SH-SY5Y (cell line): ENCODE data around the gene RNF26.

ENCODE experiments used
- GATA2 ChIP-seq: IDR thresholded peaks from 2 replicates; pipeline ENCODE4 v1.6.1; 2011; ENCODE audit warnings: mild to moderate bottlenecking, low read depth, low read length
- GATA3 ChIP-seq: IDR thresholded peaks from 2 replicates; pipeline ENCODE4 v1.6.1; 2011; ENCODE audit warnings: low read depth, mild to moderate bottlenecking, low read length, moderate library complexity

Gene RNF26

GRCh38 chr11:119373921-119374631, 39.7 kb downstream of the RNF26 start:
- TF ChIP-seq GATA3 (no peak), GATA2 (no peak)

GRCh38 chr11:119374632-119375336, 40.5 kb downstream of the RNF26 start:
- no peak; the same call in 1 of the 2 replicates for TF ChIP-seq GATA3
- TF ChIP-seq GATA2: peak; percentile 98

- TF ChIP-seq GATA2: no peak
- no peak for TF ChIP-seq GATA3
These were observed 41.2 kb downstream of the RNF26 start for GRCh38 chr11:119375337-119376196.

DNA sequence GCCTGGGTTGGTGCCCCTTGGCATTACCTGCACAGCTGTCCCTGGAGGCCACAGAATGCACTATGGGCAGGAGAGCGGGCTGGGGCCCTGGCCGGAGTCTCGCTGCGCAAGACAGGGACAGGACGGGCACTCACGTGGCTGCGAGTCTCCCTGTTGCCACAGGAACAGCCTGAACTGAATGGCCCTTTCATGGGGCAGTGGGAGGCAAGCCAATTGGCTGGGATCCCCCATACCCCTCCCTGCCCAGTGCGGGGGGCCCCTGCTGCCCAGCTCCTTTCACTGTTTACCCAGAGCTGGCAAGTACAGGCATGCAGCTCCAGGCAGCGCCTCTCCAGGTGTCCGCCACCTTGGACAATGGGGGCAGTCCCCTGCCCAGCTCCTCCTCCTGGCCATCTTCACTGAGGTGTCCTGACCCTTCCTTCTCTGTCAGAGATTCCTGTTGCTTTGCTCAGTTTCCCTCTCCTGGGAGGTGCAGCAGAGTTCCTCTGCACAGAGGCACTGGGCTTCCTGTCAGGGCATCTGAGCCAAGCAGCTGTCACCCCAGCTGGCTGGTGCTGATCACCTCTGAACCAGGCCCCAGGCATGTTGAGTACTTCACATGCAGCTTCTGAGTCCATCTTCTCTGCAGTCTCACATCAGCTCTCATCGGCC, 42.0 kb downstream of the RNF26 start:
- TF ChIP-seq GATA2 (no peak), GATA3 (no peak)

DNA sequence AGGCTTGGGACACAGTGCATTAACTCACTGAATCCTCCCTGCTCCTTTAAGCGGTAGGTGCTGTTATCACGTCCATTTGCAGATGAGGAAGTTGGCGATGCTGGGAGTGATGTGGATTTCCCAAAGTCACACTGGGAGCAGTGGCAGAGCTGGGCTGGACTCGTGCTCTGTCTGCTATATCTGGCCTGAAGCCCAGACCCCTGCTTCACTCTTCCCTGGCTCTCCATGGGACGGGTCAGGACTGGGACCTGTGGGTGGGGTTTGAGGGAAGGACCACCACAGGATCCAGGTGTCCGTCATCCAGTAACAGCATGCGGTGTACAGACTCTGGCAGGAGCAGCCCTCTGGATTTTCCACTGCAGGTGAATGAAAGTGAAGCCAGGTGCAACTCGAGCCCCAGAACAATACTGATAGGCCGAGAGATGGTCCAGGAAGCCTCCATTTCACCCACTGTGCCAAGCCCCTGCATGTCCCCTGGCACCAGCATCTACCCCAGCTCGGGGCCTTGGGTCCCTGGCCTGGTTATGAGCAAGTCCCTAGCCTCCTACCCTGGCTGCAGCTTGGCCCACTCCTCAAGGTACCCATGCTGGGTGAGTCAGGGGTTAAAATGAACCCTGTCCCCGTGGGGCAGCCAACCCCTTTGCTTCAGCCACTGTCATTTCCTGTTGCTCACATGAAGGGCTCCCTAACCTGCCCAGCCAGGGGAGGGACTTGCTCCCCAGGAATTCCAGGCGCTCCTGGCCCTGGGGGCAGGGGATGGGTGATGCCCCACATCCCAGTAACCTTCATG, 43.0 kb downstream of the RNF26 start:
- TF ChIP-seq GATA3 (no peak), GATA2 (no peak)

DNA sequence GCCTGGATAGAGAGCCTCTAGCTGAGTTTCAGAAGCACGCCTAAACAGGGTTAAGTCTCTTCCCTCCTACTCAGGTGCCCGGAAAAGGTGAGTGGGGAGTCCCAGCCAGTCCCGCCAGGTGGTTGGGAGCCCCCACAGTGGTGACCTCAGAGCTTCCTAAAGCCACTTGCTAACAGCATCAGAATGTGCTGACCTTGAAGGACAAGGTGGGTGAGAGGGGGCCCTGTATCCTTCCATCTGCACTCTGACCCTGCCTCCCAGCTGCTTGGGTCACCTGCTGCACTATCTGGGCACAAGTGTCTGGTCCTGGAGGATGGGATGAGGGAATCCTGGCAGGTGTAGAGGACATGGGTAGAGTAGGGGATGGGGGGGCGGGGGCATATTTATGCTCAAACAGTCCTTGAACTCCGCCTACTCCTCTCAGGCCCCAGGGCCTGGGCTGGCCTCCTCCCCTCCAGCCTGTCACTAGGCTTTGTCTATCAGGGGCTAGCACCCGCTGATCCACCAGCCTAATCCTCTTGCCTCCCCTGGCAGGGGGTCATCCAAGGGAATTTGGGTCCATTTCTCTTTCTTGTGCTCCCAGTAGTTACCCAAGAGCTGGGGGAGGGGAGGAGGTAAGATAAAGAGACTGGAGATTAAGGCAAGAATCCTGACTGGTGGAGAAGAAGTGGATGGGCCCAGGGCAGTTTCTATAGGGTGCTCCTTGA, 43.8 kb downstream of the RNF26 start:
- TF ChIP-seq GATA3 (no peak), GATA2 (no peak)

GRCh38 chr11:119378851-119379465, 44.6 kb downstream of the RNF26 start:
- no peak for TF ChIP-seq GATA3
- TF ChIP-seq GATA2: no peak

DNA sequence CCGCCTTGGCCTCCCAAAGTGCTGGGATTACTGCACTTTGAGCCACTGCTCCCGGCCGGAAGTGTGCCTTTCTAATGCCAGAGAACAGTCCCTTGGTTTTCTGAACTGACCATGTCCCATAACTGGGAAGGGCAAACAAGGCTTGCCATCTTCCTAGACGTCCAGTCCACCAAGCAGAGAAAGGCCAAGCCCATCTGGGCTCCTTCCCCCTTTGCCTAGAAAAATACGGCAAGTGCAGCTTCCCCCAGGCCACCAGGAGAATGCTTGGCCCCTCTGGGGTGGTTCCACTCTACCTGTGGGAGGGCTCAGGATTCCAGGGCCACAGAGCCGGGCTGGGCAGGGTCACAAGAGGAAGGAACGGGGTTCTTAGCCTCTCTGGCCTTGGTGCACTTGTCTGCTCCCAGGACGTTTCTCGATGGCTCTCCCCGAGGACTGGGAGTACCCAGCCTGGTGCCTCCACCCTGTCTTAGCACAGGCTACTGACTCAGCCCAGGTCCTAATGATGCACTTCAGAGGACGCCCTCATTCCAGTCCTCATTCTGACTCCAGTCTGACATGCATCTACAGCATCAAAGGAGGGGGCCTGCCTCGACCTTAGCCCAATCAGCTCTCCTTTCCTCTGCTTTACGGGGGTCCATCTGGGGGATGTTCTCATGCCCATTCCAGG, 46.0 kb downstream of the RNF26 start:
- no peak for TF ChIP-seq GATA3

DNA sequence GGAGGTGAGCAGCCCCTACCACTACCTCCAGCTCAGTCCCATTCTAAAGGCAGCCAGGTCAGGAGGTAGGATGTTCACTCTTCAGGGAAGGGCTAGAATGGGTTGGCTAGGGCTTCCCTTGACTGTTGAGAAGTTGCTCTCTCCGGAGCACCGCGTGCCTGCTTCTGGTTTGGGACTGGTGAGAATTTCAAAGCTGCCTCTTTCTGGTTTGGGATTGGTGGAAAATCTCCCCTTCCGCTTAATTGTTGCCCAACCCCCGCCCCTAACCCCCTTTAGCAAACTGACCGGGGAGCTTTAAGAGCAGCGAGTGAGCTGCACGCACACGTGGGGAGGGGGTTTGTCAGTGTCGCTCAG, 46.5 kb downstream of the RNF26 start:
- TF ChIP-seq GATA3 (no peak), GATA2 (no peak)

GRCh38 chr11:119381181-119381988, 47.1 kb downstream of the RNF26 start, which contains the start of gene USP2:
USP2 (minus strand) TSS chr11:119381690; CDS start chr11:119373480, 8,210 bp downstream.
- no peak for TF ChIP-seq GATA2
- TF ChIP-seq GATA3: no peak

DNA sequence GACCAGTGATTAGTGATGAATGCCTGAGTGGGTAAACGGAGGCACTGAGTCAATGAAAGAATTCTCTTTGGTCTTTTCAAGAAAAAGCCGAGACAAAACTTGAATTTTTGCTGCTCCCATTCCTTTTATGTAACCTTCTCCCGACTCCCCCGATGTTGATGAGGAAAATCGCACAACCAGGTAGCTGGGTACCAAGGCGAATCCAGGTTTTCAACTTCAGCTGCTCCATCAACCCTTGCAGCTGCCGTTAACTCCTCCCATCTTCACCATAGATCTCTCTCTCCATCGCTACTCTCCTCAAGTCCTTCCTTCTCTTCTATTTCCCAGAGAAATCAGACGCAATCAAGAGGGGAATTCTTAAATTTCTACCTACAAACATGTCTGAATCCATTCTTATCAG, 47.8 kb downstream of the RNF26 start:
- no peak for TF ChIP-seq GATA3
- TF ChIP-seq GATA2: no peak
